Measurements from ENCODE around the gene ADAM10.

DNA sequence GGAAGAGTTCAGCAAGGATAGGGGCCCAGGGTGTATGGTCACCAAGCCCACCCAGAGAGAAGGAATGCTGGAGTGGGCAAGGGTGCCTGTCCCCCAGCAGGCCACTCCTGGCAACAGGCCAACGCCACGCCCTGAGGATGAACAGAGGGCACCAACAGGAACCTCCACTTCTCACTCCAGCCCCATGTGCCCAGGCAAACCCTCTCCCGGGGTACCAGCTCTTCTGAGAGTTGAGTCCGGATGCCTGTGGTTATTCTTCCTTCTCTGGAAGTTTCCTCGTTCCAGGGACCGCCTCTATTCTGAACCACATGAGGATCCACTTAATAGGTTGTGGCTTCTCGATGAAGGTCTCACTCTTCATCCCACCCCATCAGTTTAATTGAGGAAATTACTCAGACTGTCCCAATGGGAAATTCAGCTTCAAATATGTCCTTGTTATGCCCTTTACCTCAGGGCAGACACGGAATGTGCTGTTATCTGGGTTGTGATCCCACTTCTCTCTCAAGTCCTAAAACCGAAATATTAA, 203.4 kb downstream of the ADAM10 start:
- TF ChIP-seq, protein P1, sequence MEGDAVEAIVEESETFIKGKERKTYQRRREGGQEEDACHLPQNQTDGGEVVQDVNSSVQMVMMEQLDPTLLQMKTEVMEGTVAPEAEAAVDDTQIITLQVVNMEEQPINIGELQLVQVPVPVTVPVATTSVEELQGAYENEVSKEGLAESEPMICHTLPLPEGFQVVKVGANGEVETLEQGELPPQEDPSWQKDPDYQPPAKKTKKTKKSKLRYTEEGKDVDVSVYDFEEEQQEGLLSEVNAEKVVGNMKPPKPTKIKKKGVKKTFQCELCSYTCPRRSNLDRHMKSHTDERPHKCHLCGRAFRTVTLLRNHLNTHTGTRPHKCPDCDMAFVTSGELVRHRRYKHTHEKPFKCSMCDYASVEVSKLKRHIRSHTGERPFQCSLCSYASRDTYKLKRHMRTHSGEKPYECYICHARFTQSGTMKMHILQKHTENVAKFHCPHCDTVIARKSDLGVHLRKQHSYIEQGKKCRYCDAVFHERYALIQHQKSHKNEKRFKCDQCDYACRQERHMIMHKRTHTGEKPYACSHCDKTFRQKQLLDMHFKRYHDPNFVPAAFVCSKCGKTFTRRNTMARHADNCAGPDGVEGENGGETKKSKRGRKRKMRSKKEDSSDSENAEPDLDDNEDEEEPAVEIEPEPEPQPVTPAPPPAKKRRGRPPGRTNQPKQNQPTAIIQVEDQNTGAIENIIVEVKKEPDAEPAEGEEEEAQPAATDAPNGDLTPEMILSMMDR (IDR thresholded peaks at IDR 0.05): no peak
- TF ChIP-seq POLR2A (IDR thresholded peaks at IDR 0.05): no peak
